Measurements from ENCODE around the gene COL4A2.

- TF ChIP-seq GATA3 (IDR thresholded peaks at IDR 0.05; ENCODE audit: low read depth, low read length) = no peak
- TF ChIP-seq GATA2 (IDR thresholded peaks at IDR 0.05; ENCODE audit: low read depth, low read length) = no peak
Observed at GRCh38 chr13:110322828-110323171, 15.7 kb downstream of the COL4A2 start.

Measured in SH-SY5Y (cell line).